Fibroblast of lung (primary cell): ENCODE measurements around the gene ITGAD. TPM values are rescaled to one million over a fixed set of nuclear protein-coding genes. Genes with fewer than 3 reads are reported as not detected.

Experiments
- DNase-seq, 2 donors: peaks; one replicate each; pipeline versions ENCODE4 v3.0.0 to v3.0.0-alpha.2; 2010; ENCODE audit warnings: low read depth in 2 of 2
- H2AFZ ChIP-seq: 2 replicates; pipeline ENCODE4 v1.5.1; 2012; ENCODE audit warnings: low read length, control low read depth, inconsistent platforms
- H3K27ac ChIP-seq: 2 replicates; pipeline ENCODE4 v1.5.1; 2011; ENCODE audit warnings: low read length, control low read depth; ENCODE audit not compliant: insufficient read depth
- H3K27me3 ChIP-seq: 2 replicates; pipeline ENCODE4 v1.5.1; 2011; ENCODE audit warnings: mild to moderate bottlenecking, low read length; ENCODE audit not compliant: control insufficient read depth, insufficient read depth
- H3K36me3 ChIP-seq: 2 replicates; pipeline ENCODE4 v1.5.1; 2011; ENCODE audit warnings: low read length; ENCODE audit not compliant: control insufficient read depth, insufficient read depth
- H3K4me1 ChIP-seq: 2 replicates; pipeline ENCODE4 v1.5.1; 2011; ENCODE audit warnings: low read length; ENCODE audit not compliant: control insufficient read depth, insufficient read depth; ENCODE audit errors: extremely low read depth
- H3K4me2 ChIP-seq: 2 replicates; pipeline ENCODE4 v1.5.1; 2011; ENCODE audit warnings: low read length, control low read depth; ENCODE audit not compliant: insufficient read depth; ENCODE audit errors: extremely low read depth
- H3K4me3 ChIP-seq, 4 experiments: fragments of 200-600 bp in 1 of 4; sonication (generic) in 1 of 4; replicated peaks in 1 of 4; 2 replicates each; pipeline ENCODE4 v1.5.1; 2011 to 2016; ENCODE audit warnings: low read length in 4 of 4, low read depth in 3 of 4, mild to moderate bottlenecking in 3 of 4, control low read depth in 2 of 4, inconsistent platforms in 1 of 4, mixed read lengths in 1 of 4; ENCODE audit not compliant: insufficient read depth in 1 of 4; ENCODE audit errors: control extremely low read depth in 1 of 4
- H3K79me2 ChIP-seq: 2 replicates; pipeline ENCODE4 v1.5.1; 2012; ENCODE audit warnings: mild to moderate bottlenecking, low read length, inconsistent platforms; ENCODE audit not compliant: control insufficient read depth, insufficient read depth
- H3K9ac ChIP-seq: 2 replicates; pipeline ENCODE4 v1.5.1; 2011; ENCODE audit warnings: mild to moderate bottlenecking, low read length, control low read depth; ENCODE audit not compliant: insufficient read depth
- H3K9me3 ChIP-seq: 2 replicates; pipeline ENCODE4 v1.5.1; 2012; ENCODE audit warnings: low read depth, low read length; ENCODE audit not compliant: control insufficient read depth, insufficient read depth
- H4K20me1 ChIP-seq: 2 replicates; pipeline ENCODE4 v1.5.1; 2011; ENCODE audit warnings: low read length; ENCODE audit not compliant: control insufficient read depth, insufficient read depth; ENCODE audit errors: extremely low read depth
- CTCF ChIP-seq, 2 donors: IDR thresholded peaks in 1 of 2; conservative IDR thresholded peaks in 1 of 2; 1 replicate in 1 of 2; 2 replicates in 1 of 2; pipeline ENCODE4 v1.5.1; 2011 to 2012; ENCODE audit warnings: low read length in 2 of 2, control low read depth in 1 of 2, inconsistent platforms in 1 of 2, low read depth in 1 of 2, mild to moderate bottlenecking in 1 of 2
- EZH2 ChIP-seq: IDR thresholded peaks from 2 replicates; pipeline ENCODE4 v1.5.1; 2012; ENCODE audit warnings: low read length, control low read depth, mild to moderate bottlenecking; ENCODE audit errors: missing control alignments
- polyA plus RNA-seq, 2 donors: library from polyadenylated mRNA; depleted of rRNA in 1 of 2; stranded (reverse) in 1 of 2; unstranded in 1 of 2; fragments of >200 nt; gene quantifications; 2 replicates each; pipeline ENCODE4 v1.2.1, GENCODE V29; 2011 to 2012; ENCODE audit warnings: missing spikeins in 1 of 2
- total RNA-seq: library from RNA; depleted of rRNA; stranded (reverse); fragments of >200 nt; gene quantifications from 2 replicates; pipeline ENCODE4 v1.2.1, GENCODE V29; 2014

ITGAD gene
- total and polyA plus RNA-seq, 2 donors (not counting 1 experiment from before 2014, with no cell fraction given) = not detected

GRCh38 chr16:31459687-31460581 is 66.8 kb downstream of the ITGAD start:
- no peaks in the 10 kb centered on the region for H3K9me3 ChIP-seq
- no peaks in the 10 kb centered on the region for H4K20me1 ChIP-seq
- no peaks in the 10 kb centered on the region for H3K27me3 ChIP-seq
- H3K79me2 ChIP-seq = peaks cover 33% of the 10 kb centered on the region
- peaks cover 10% of the 10 kb centered on the region for H3K4me1 ChIP-seq
- peak overlapping the region; percentile 100 for H3K27ac ChIP-seq
- H2AFZ ChIP-seq = peak overlapping the region; percentile 87
- peak overlapping the region; percentile 96 for H3K4me2 ChIP-seq
- peak; percentile 98 to 99 for DNase-seq
- H3K9ac ChIP-seq = peak overlapping the region; percentile 100
- H3K36me3 ChIP-seq = peaks cover 14% of the 10 kb centered on the region
- H3K4me3 ChIP-seq = peak overlapping the region; percentile 86 to 92 (median 88)
- TF ChIP-seq EZH2 (no peak), CTCF (conservative IDR thresholded peaks at IDR 0.05 in 1 of 2, IDR thresholded peaks at IDR 0.05 in 1 of 2; ENCODE audit: low read depth in 1 of 2, low read length in 2 of 2) (no peak)

GRCh38 chr16:31460582-31461002 is 67.5 kb downstream of the ITGAD start:
- H2AFZ ChIP-seq = no peak overlapping the region
- H3K9me3 ChIP-seq = no peaks in the 10 kb centered on the region
- H3K9ac ChIP-seq = no peak overlapping the region
- H3K4me2 ChIP-seq = peak overlapping the region; percentile 74
- peaks cover 14% of the 10 kb centered on the region for H3K36me3 ChIP-seq
- H3K4me3 ChIP-seq = peak overlapping the region; percentile 42 to 80 (median 62)
- H3K27ac ChIP-seq = peak overlapping the region; percentile 100
- no peaks in the 10 kb centered on the region for H3K27me3 ChIP-seq
- no peaks in the 10 kb centered on the region for H4K20me1 ChIP-seq
- peaks cover 8% of the 10 kb centered on the region for H3K4me1 ChIP-seq
- DNase-seq = peak; percentile 50 to 73
- H3K79me2 ChIP-seq = peaks cover 27% of the 10 kb centered on the region
- TF ChIP-seq EZH2 (no peak), CTCF (conservative IDR thresholded peaks at IDR 0.05 in 1 of 2, IDR thresholded peaks at IDR 0.05 in 1 of 2; ENCODE audit: low read depth in 1 of 2, low read length in 2 of 2) (peak; percentile 53 to 80)

DNA sequence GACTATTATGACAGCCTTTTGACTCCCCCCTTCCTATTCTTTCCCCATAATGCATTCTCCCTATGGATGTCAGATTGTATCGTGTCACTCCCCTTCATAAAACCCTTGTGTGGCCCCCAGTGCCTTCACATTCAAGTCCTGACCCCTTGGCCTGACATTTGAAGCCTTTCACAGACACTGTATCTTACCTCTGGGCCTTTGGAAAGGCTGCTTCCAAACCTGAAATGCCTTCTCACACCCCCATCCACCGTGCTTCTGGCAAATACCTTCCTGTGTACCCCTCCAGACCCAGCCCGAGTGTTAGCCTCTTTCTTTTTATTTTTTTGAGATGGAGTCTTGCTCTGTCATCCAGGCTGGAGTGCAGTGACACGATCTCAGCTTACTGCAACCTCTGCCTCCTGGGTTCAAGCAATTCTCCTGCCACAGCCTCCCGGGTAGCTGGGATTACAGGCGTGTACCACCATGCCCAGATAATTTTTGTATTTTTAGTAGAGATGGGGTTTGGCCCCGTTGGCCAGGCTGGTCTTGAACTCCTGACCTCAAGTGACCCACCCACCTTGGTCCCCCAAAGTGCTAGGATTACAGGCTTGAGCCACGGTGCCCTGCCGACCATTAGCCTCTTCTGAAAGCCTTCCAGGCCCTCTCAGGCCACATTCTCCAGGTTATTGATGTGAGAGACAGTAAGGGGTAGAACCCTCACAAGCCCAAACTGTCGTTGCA is 68.2 kb downstream of the ITGAD start:
- Histone ChIP-seq H3K9ac (no peak overlapping the region), H3K79me2 (peaks cover 21% of the 10 kb centered on the region), H3K9me3 (no peaks in the 10 kb centered on the region), H3K4me2 (no peak overlapping the region), H3K4me1 (peaks cover 8% of the 10 kb centered on the region), H3K27ac (no peak overlapping the region), H3K4me3 (no peak overlapping the region), H2AFZ (no peak overlapping the region), H3K27me3 (no peaks in the 10 kb centered on the region), H4K20me1 (no peaks in the 10 kb centered on the region), H3K36me3 (peaks cover 16% of the 10 kb centered on the region)
- DNase-seq = no peak
- TF ChIP-seq EZH2 (no peak), CTCF (conservative IDR thresholded peaks at IDR 0.05 in 1 of 2, IDR thresholded peaks at IDR 0.05 in 1 of 2; ENCODE audit: low read depth in 1 of 2, low read length in 2 of 2) (no peak)
